ENCODE measurements around the gene ADAMTS6.
"Not testable (repeated sequence)": the region's sequence is repeated elsewhere in the genome, so short reads cannot be mapped to it uniquely, and the experiment has no call there.

The ADAMTS6 gene

GRCh38 chr5:65481635-65482295, at the start of gene ADAMTS6:
TSS of gene ADAMTS6 (minus strand) at chr5:65481920. CDS start at chr5:65473673, 8,247 bp downstream.
- FAIRE-seq, result peak; percentile 92
- DNase-seq (ENCODE audit: extremely low spot score, insufficient read length, low read depth), result peak; percentile 28

- DNase-seq (ENCODE audit: extremely low spot score, insufficient read length, low read depth) (no peak), FAIRE-seq (no peak)
Observed at GRCh38 chr5:65530904-65531303, 49.2 kb upstream of the ADAMTS6 start.

GRCh38 chr5:65525726-65526125, 44.0 kb upstream of the ADAMTS6 start:
- FAIRE-seq (no peak), DNase-seq (ENCODE audit: extremely low spot score, insufficient read length, low read depth) (no peak)

GRCh38 chr5:65512170-65512937, 30.6 kb upstream of the ADAMTS6 start:
- FAIRE-seq (no peak), DNase-seq (ENCODE audit: extremely low spot score, insufficient read length, low read depth) (no peak)

GRCh38 chr5:65508978-65509377, 27.3 kb upstream of the ADAMTS6 start:
- DNase-seq (ENCODE audit: extremely low spot score, insufficient read length, low read depth) (no peak), FAIRE-seq (no peak)

- FAIRE-seq, result no peak
- DNase-seq (ENCODE audit: extremely low spot score, insufficient read length, low read depth), result no peak
Observed at GRCh38 chr5:65506961-65507360, 25.2 kb upstream of the ADAMTS6 start.

GRCh38 chr5:65489119-65489518, 7.4 kb upstream of the ADAMTS6 start:
- DNase-seq (ENCODE audit: extremely low spot score, insufficient read length, low read depth) (no peak), FAIRE-seq (no peak)

GRCh38 chr5:65488038-65488687, 6.4 kb upstream of the ADAMTS6 start:
- not testable (repeated sequence) for DNase-seq (ENCODE audit: extremely low spot score, insufficient read length, low read depth); FAIRE-seq

GRCh38 chr5:65486803-65487202, 5.1 kb upstream of the ADAMTS6 start:
- not testable (repeated sequence) for FAIRE-seq; DNase-seq (ENCODE audit: extremely low spot score, insufficient read length, low read depth)

GRCh38 chr5:65485405-65485804, 3.7 kb upstream of the ADAMTS6 start:
- FAIRE-seq, result no peak
- no peak for DNase-seq (ENCODE audit: extremely low spot score, insufficient read length, low read depth)

GRCh38 chr5:65483546-65484346, 2.0 kb upstream of the ADAMTS6 start:
- peak; percentile 84 for FAIRE-seq
- no peak for DNase-seq (ENCODE audit: extremely low spot score, insufficient read length, low read depth)

GRCh38 chr5:65482736-65483545, 1.2 kb upstream of the ADAMTS6 start:
- DNase-seq (ENCODE audit: extremely low spot score, insufficient read length, low read depth) (no peak), FAIRE-seq (peak; percentile 78)

GRCh38 chr5:65482296-65482735, 596 bp upstream of the ADAMTS6 start:
- DNase-seq (ENCODE audit: extremely low spot score, insufficient read length, low read depth) (no peak), FAIRE-seq (peak; percentile 15)

GRCh38 chr5:65481171-65481581, 544 bp downstream of the ADAMTS6 start:
- no peak for FAIRE-seq
- no peak for DNase-seq (ENCODE audit: extremely low spot score, insufficient read length, low read depth)

- FAIRE-seq, result peak; percentile 77
- DNase-seq (ENCODE audit: extremely low spot score, insufficient read length, low read depth), result no peak
Observed at GRCh38 chr5:65480306-65480865, 1.3 kb downstream of the ADAMTS6 start.

GRCh38 chr5:65479527-65479926, 2.2 kb downstream of the ADAMTS6 start:
- no peak for FAIRE-seq
- DNase-seq (ENCODE audit: extremely low spot score, insufficient read length, low read depth), result no peak

- DNase-seq (ENCODE audit: extremely low spot score, insufficient read length, low read depth) (no peak), FAIRE-seq (no peak)
Observed at GRCh38 chr5:65478336-65478735, 3.4 kb downstream of the ADAMTS6 start.

- FAIRE-seq, result no peak
Observed at GRCh38 chr5:65475895-65476294, 5.8 kb downstream of the ADAMTS6 start.

GRCh38 chr5:65475336-65475735, 6.4 kb downstream of the ADAMTS6 start:
- no peak for FAIRE-seq
- no peak for DNase-seq (ENCODE audit: extremely low spot score, insufficient read length, low read depth)

More at GRCh38 chr5:65475895-65476294, 5.8 kb downstream of the ADAMTS6 start:
- DNase-seq (ENCODE audit: extremely low spot score, insufficient read length, low read depth), result no peak
